K562 (cell line): ENCODE results near the gene PITPNM3. TPM values are rescaled to one million over a fixed set of nuclear protein-coding genes. Genes with fewer than 3 reads are reported as not detected.
A peak's percentile ranks its signal among the peaks of the same experiment; 100 is the strongest.

Experiments
- ATAC-seq: fragments of 200-7000 bp; cut with Tn5 transposase; 3 replicates; pipeline ENCODE4 v1.9.1; 2020; ENCODE audit warnings: moderate library complexity
- BruUV-seq: library from RNA; stranded (reverse); fragments of 400-500 nt; replicated peaks from 2 replicates; lab custom pipeline; 2021; lab: Mats Ljungman, UMichigan
- CTCF ChIA-PET: fragments of 300-600 bp; formaldehyde crosslinking; extraction: SDS; loops from one replicate; lab custom pipeline; 2021; ENCODE audit warnings: low intra/inter-chr PET ratio; lab: Yijun Ruan, JAX
- POLR2A ChIA-PET: fragments of 300-600, 350-650 bp; sonication (Branson Sonifier 250); formaldehyde crosslinking; extraction: SDS; loops from one replicate; lab custom pipeline; 2021; ENCODE audit warnings: antibody characterized with exemption, inconsistent platforms; lab: Yijun Ruan, JAX
- DNase-seq, 4 experiments: peaks; one replicate each; pipeline versions ENCODE4 v3.0.0 to v3.0.0-alpha.2; 2011 to 2018; ENCODE audit warnings: low spot score in 3 of 4, mixed read lengths in 3 of 4; ENCODE audit errors: extremely low read depth in 1 of 4
- FAIRE-seq: peaks from 2 replicates; lab custom pipeline; 2011; peaks lifted over from hg19 to GRCh38; lab: Jason Lieb, UNC
- H2AFZ ChIP-seq: 2 replicates; pipeline ENCODE4 v1.6.0; 2011; ENCODE audit warnings: low read depth, low read length, control low read depth, inconsistent platforms
- H3K27ac ChIP-seq: fragments of 200-600 bp; 3 replicates; pipeline ENCODE4 v1.8.0; 2011; ENCODE audit warnings: low read depth, mild to moderate bottlenecking, control low read depth, inconsistent platforms, low read length, moderate library complexity, mixed read lengths; ENCODE audit errors: extremely low read depth
- H3K27me3 ChIP-seq, 2 experiments: fragments of 300-600 bp in 1 of 2; 2 replicates in 1 of 2; 3 replicates in 1 of 2; pipeline versions ENCODE4 v1.6.0 to v1.8.0; 2011; ENCODE audit warnings: inconsistent platforms in 2 of 2, low read length in 2 of 2, mild to moderate bottlenecking in 1 of 2, mixed read lengths in 1 of 2, moderate library complexity in 1 of 2; ENCODE audit not compliant: control insufficient read depth in 2 of 2, insufficient read depth in 2 of 2
- H3K36me3 ChIP-seq: fragments of 300-600 bp; 3 replicates; pipeline ENCODE4 v1.8.0; 2011; ENCODE audit warnings: mild to moderate bottlenecking, low read length, inconsistent platforms; ENCODE audit not compliant: control insufficient read depth, insufficient read depth
- H3K4me1 ChIP-seq, 2 experiments: fragments of 200-600 bp in 1 of 2; replicated peaks in 1 of 2; 2 replicates in 1 of 2; 3 replicates in 1 of 2; pipeline versions ENCODE4 v1.5.1 to v1.8.0; 2011; ENCODE audit warnings: inconsistent platforms in 2 of 2, low read length in 2 of 2, mild to moderate bottlenecking in 1 of 2, mixed read lengths in 1 of 2, moderate library complexity in 1 of 2; ENCODE audit not compliant: control insufficient read depth in 2 of 2, insufficient read depth in 2 of 2
- H3K4me2 ChIP-seq: 2 replicates; pipeline ENCODE4 v1.6.1; 2011; ENCODE audit warnings: low read length, control low read depth, inconsistent platforms, mixed read lengths; ENCODE audit not compliant: insufficient read depth
- H3K4me3 ChIP-seq: fragments of 200-600 bp; sonication (generic), shearing (Covaris generic); 2 replicates; pipeline ENCODE4 v1.5.1; 2016; ENCODE audit warnings: control low read depth, inconsistent platforms
- H3K79me2 ChIP-seq: fragments of 200-600 bp; 3 replicates; pipeline ENCODE4 v1.8.0; 2011; ENCODE audit warnings: low read length, inconsistent platforms; ENCODE audit not compliant: control insufficient read depth, insufficient read depth
- H3K9ac ChIP-seq, 2 experiments: 2 replicates each; pipeline versions ENCODE4 v1.6.0 to v1.6.1; 2011; ENCODE audit warnings: low read depth in 2 of 2, low read length in 2 of 2, control low read depth in 1 of 2, inconsistent platforms in 1 of 2, mild to moderate bottlenecking in 1 of 2, mixed read lengths in 1 of 2; ENCODE audit not compliant: insufficient read depth in 1 of 2
- H3K9me1 ChIP-seq: one replicate; pipeline ENCODE4 v1.6.0; 2011; ENCODE audit warnings: inconsistent platforms, mild to moderate bottlenecking, low read length, moderate library complexity; ENCODE audit not compliant: control insufficient read depth, insufficient read depth
- H3K9me3 ChIP-seq: replicated peaks from 2 replicates; pipeline ENCODE4 v1.5.1; 2011; ENCODE audit warnings: low read depth, low read length, inconsistent platforms; ENCODE audit not compliant: control insufficient read depth, insufficient read depth
- H4K20me1 ChIP-seq: replicated peaks from 2 replicates; pipeline ENCODE4 v1.6.1; 2011; ENCODE audit warnings: low read length, inconsistent platforms, mixed read lengths; ENCODE audit not compliant: control insufficient read depth, insufficient read depth
- BCOR ChIP-seq: fragments of 450-650 bp; IDR thresholded peaks from 2 replicates; pipeline ENCODE4 v1.6.1; 2016
- CHD4 ChIP-seq: fragments of 200-600 bp; sonication (generic); IDR thresholded peaks from 3 replicates; pipeline ENCODE4 v1.6.1; 2012; ENCODE audit warnings: low read depth, mild to moderate bottlenecking, mixed read lengths, low read length, inconsistent platforms; ENCODE audit not compliant: insufficient read depth, insufficient replicate concordance, poor library complexity, severe bottlenecking
- CTBP1 ChIP-seq: fragments of 450-650 bp; IDR thresholded peaks from 2 replicates; pipeline ENCODE4 v1.6.1; 2016; ENCODE audit warnings: borderline replicate concordance
- GTF2F1 ChIP-seq: IDR thresholded peaks from 2 replicates; pipeline ENCODE4 v1.6.1; 2011; ENCODE audit warnings: low read depth, low read length, improper control_type of control experiment
- KDM1A ChIP-seq, 2 experiments: fragments of 450-650 bp; IDR thresholded peaks; 2 replicates each; pipeline ENCODE4 v1.6.1; 2016; ENCODE audit warnings: mild to moderate bottlenecking in 2 of 2
- MEF2D ChIP-seq: conservative IDR thresholded peaks from 2 replicates; pipeline ENCODE4 v1.6.1; 2016; ENCODE audit warnings: low read depth, missing genetic modification characterization, missing compliant biosample characterization
- NFXL1 ChIP-seq: fragments of 450-650 bp; formaldehyde crosslinking; IDR thresholded peaks from 2 replicates; pipeline ENCODE4 v1.4.0; 2021; ENCODE audit warnings: mild to moderate bottlenecking
- PURB ChIP-seq: sonication (generic); formaldehyde crosslinking; IDR thresholded peaks from 2 replicates; pipeline ENCODE4 v1.9.0; 2021; ENCODE audit warnings: low read depth, mild to moderate bottlenecking, missing genetic modification reagents
- RBM25 ChIP-seq: fragments of 200-400 bp; formaldehyde crosslinking; IDR thresholded peaks from 2 replicates; pipeline ENCODE4 v1.6.1; 2018; ENCODE audit warnings: low read length, low read depth, moderate library complexity; ENCODE audit not compliant: severe bottlenecking
- XRCC3 ChIP-seq: fragments of 450-650 bp; IDR thresholded peaks from 2 replicates; pipeline ENCODE4 v1.6.1; 2017; ENCODE audit warnings: mild to moderate bottlenecking, moderate library complexity
- ZFP36 ChIP-seq: fragments of 150-350 bp; IDR thresholded peaks from 2 replicates; pipeline ENCODE4 v1.6.1; 2018; ENCODE audit warnings: low read length, low read depth; ENCODE audit not compliant: partially characterized antibody
- ZFPM2 ChIP-seq: fragments of 250-450 bp; sonication (Bioruptor Pico); IDR thresholded peaks from 2 replicates; pipeline ENCODE4 v1.5.1; 2022; ENCODE audit warnings: mild to moderate bottlenecking
- ZNF121 ChIP-seq: sonication (generic); formaldehyde crosslinking; conservative IDR thresholded peaks from 2 replicates; pipeline ENCODE4 v1.8.0; 2022; ENCODE audit warnings: missing genetic modification reagents
- WGBS: fragments of 100-300 bp; shearing (Covaris generic); methylation state at CpG from one replicate; pipeline ENCODE4 v1.1.6; 2016; ENCODE audit warnings: low coverage, mixed read lengths; ENCODE audit not compliant: insufficient coverage; ENCODE audit errors: missing lambda C conversion rate; 5-methylcytosine and 5-hydroxymethylcytosine counted together
- in situ Hi-C: fragments of 300-500 bp; cut with MboI; formaldehyde crosslinking; loops from 4 replicates; pipeline ENCODE4 v1.15.0; 2018; ENCODE audit warnings: inconsistent platforms, mixed read lengths
- intact Hi-C: fragments of 100-400 bp; cut with micrococcal nuclease; formaldehyde crosslinking; loops from 2 replicates; pipeline ENCODE4 v1.14.2; 2022
- polyA plus RNA-seq, 8 experiments: library from polyadenylated mRNA; depleted of rRNA in 4 of 8; stranded (reverse) in 5 of 8; unstranded in 3 of 8; fragments of >200 nt; fragmentation: Nextera tagmentation in 2 of 8; fragmentation: Illumina TruSeq in 1 of 8; extraction: Ambion mirVana in 2 of 8; extraction: Trizol in 1 of 8; gene quantifications; 2 replicates each; pipeline versions ENCODE4 v1.2.1 to v1.2.3, GENCODE V29; 2011 to 2014; ENCODE audit warnings: inconsistent platforms in 1 of 8, missing spikeins in 1 of 8
- total RNA-seq, 7 experiments: library from RNA; depleted of rRNA in 6 of 7; stranded (reverse); fragments of >200 nt in 6 of 7; fragmentation: Illumina TruSeq in 2 of 7; extraction: Trizol in 2 of 7; gene quantifications; 2 replicates each; pipeline versions ENCODE4 v1.2.1 to v1.2.3, GENCODE V29; 2011 to 2021; ENCODE audit warnings: low replicate concordance in 1 of 7
- TF ChIP-seq, protein P1 (sequence below): sonication (generic); formaldehyde crosslinking; IDR thresholded peaks from 2 replicates; pipeline ENCODE4 v1.8.1; 2022; ENCODE audit warnings: missing genetic modification reagents

PITPNM3 gene
- total and polyA plus RNA-seq, 9 of the 15 experiments (the other 6 are each of a cell fraction or from before 2014, with no cell fraction given), result 0.14 to 0.38 (median 0.22) TPM; not detected in 2

DNA sequence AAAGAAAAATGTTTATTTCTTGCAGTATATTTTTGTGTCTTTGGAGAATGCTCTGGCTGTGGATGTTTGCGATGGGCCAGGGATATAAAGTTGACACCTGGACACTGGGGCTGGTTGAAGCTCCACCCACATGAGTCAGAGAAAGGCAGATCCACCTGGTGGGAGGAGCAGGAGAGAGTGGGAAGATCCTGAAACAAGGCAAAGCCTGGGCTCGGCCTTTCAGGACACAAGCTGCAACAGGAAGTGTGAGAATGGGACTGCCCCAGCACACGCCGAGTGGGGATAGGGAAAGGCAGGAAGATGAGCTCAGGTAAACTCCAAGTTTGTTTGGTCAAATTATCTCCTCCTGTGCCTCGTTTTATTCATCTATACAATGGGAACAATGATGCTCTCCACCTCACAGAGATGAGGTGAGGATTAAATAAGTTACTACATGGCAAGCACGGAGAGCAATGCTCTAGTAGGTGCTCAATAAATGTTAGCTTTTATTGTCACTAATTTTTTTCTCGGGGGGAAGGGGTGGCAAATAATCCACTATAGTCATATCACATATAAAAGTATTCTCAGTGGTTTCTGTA is 21.4 kb upstream of the PITPNM3 start:
- Histone ChIP-seq H2AFZ (no peak overlapping the region), H3K9me1 (peaks cover 3% of the 10 kb centered on the region), H3K9ac (no peak overlapping the region), H4K20me1 (no peaks in the 10 kb centered on the region), H3K27me3 (no peaks in the 10 kb centered on the region), H3K36me3 (peaks cover 11% of the 10 kb centered on the region; the same call in 2 of the 3 replicates), H3K9me3 (no peaks in the 10 kb centered on the region), H3K27ac (no peak overlapping the region), H3K4me3 (no peak overlapping the region), H3K79me2 (no peaks in the 10 kb centered on the region), H3K4me1 (peaks cover 15 to 19% of the 10 kb centered on the region in 2 experiments), H3K4me2 (no peak overlapping the region)
- intact Hi-C loops (no loop called here), in situ Hi-C loops (no loop called here)
- no TSS peak for BruUV-seq
- TF ChIP-seq KDM1A (IDR thresholded peaks at IDR 0.05) (peak in 1 of 2 experiments; percentile 72; a peak in 2 of 4 replicates), PURB (CRISPR knock-in tag) (no peak), NFXL1 (CRISPR knock-in tag) (no peak), ZFPM2 (CRISPR knock-in tag) (no peak), RBM25 (peak; percentile 50), ZFP36 (no peak), CHD4 (peak; percentile 40), GTF2F1 (no peak), CTBP1 (no peak), MEF2D (no peak), BCOR (peak; percentile 80), ZNF121 (CRISPR knock-in tag) (no peak), XRCC3 (no peak)
- TF ChIP-seq, protein P1, sequence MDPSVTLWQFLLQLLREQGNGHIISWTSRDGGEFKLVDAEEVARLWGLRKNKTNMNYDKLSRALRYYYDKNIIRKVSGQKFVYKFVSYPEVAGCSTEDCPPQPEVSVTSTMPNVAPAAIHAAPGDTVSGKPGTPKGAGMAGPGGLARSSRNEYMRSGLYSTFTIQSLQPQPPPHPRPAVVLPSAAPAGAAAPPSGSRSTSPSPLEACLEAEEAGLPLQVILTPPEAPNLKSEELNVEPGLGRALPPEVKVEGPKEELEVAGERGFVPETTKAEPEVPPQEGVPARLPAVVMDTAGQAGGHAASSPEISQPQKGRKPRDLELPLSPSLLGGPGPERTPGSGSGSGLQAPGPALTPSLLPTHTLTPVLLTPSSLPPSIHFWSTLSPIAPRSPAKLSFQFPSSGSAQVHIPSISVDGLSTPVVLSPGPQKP (CRISPR knock-in tag), result no peak
- POLR2A ChIA-PET, result interaction anchor here (0.6 to 1.1 kb wide), 3 partner anchors 32 to 124 kb away, joined by 3 to 4 read pairs (median 3); no protein-coding TSS in a partner anchor
- CTCF ChIA-PET, result no interaction called here
- no peak for ATAC-seq
- peak in 2 of 4 experiments; percentile 21 to 26 for DNase-seq
- no peak for FAIRE-seq
- WGBS, result 86% methylated on average over 7 of the region's 7 CpGs
